H9 (cell line): Measurements from ENCODE around the gene TXNDC12. TPM values are rescaled to one million over a fixed set of nuclear protein-coding genes. Genes with fewer than 3 reads are reported as not detected.

ENCODE experiments used
- DNase-seq: peaks from one replicate; pipeline ENCODE4 v3.0.0-alpha.2; 2017
- H2AFZ ChIP-seq: one replicate; pipeline ENCODE4 v1.6.1; 2013; ENCODE audit warnings: mild to moderate bottlenecking, low read length, control low read depth, moderate library complexity
- H2AK5ac ChIP-seq: 2 replicates; pipeline ENCODE4 v1.6.1; 2013; ENCODE audit warnings: low read length, control low read depth, mixed read lengths; ENCODE audit not compliant: insufficient read length
- H2BK120ac ChIP-seq: one replicate; pipeline ENCODE4 v1.6.1; 2013; ENCODE audit warnings: low read depth, mild to moderate bottlenecking, low read length, control low read depth, inconsistent platforms; ENCODE audit not compliant: poor library complexity, severe bottlenecking
- H2BK12ac ChIP-seq: 2 replicates; pipeline ENCODE4 v1.6.1; 2013; ENCODE audit warnings: low read length, control low read depth, mixed read lengths, low read depth; ENCODE audit not compliant: insufficient read length
- H2BK15ac ChIP-seq: 2 replicates; pipeline ENCODE4 v1.6.1; 2013; ENCODE audit warnings: low read depth, low read length, control low read depth
- H2BK20ac ChIP-seq: one replicate; pipeline ENCODE4 v1.6.1; 2013; ENCODE audit warnings: low read depth, mild to moderate bottlenecking, low read length, control low read depth, inconsistent platforms; ENCODE audit not compliant: poor library complexity, severe bottlenecking
- H2BK5ac ChIP-seq: 2 replicates; pipeline ENCODE4 v1.6.1; 2013; ENCODE audit warnings: low read length, control low read depth, mixed read lengths; ENCODE audit not compliant: insufficient read length
- H3K14ac ChIP-seq: 2 replicates; pipeline ENCODE4 v1.6.1; 2013; ENCODE audit warnings: low read length, control low read depth; ENCODE audit not compliant: insufficient read depth
- H3K18ac ChIP-seq: 2 replicates; pipeline ENCODE4 v1.6.1; 2013; ENCODE audit warnings: low read depth, mild to moderate bottlenecking, mixed read lengths, low read length, control low read depth; ENCODE audit not compliant: insufficient read length
- H3K23ac ChIP-seq: 2 replicates; pipeline ENCODE4 v1.6.1; 2013; ENCODE audit warnings: low read length, control low read depth, mixed read lengths, low read depth; ENCODE audit not compliant: insufficient read length
- H3K23me2 ChIP-seq: 2 replicates; pipeline ENCODE4 v1.6.1; 2013; ENCODE audit warnings: low read depth, mild to moderate bottlenecking, mixed read lengths, low read length, control low read depth; ENCODE audit not compliant: insufficient read length, poor library complexity, severe bottlenecking
- H3K27ac ChIP-seq: 2 replicates; pipeline ENCODE4 v1.5.1; 2013; ENCODE audit warnings: low read length, control low read depth, mixed read lengths, low read depth; ENCODE audit not compliant: insufficient read length
- H3K27me3 ChIP-seq: 2 replicates; pipeline ENCODE4 v1.6.1; 2013; ENCODE audit warnings: low read length, control low read depth, inconsistent platforms; ENCODE audit not compliant: insufficient read depth
- H3K4ac ChIP-seq: 2 replicates; pipeline ENCODE4 v1.6.1; 2013; ENCODE audit warnings: low read depth, mild to moderate bottlenecking, control low read depth, inconsistent platforms, low read length, moderate library complexity
- H3K4me1 ChIP-seq: 2 replicates; pipeline ENCODE4 v1.6.1; 2013; ENCODE audit warnings: low read length, control low read depth, inconsistent platforms; ENCODE audit not compliant: insufficient read depth
- H3K4me2 ChIP-seq: 2 replicates; pipeline ENCODE4 v1.6.1; 2013; ENCODE audit warnings: low read length, control low read depth, mixed read lengths; ENCODE audit not compliant: insufficient read length, insufficient read depth
- H3K56ac ChIP-seq: 2 replicates; pipeline ENCODE4 v1.6.1; 2013; ENCODE audit warnings: low read depth, mild to moderate bottlenecking, mixed read lengths, low read length, control low read depth; ENCODE audit not compliant: insufficient read length
- H3K79me1 ChIP-seq: 2 replicates; pipeline ENCODE4 v1.6.1; 2013; ENCODE audit warnings: low read depth, mild to moderate bottlenecking, moderate library complexity, low read length, control low read depth, inconsistent platforms; ENCODE audit not compliant: insufficient read depth, poor library complexity, severe bottlenecking
- H3K79me2 ChIP-seq: 2 replicates; pipeline ENCODE4 v1.6.1; 2013; ENCODE audit warnings: low read length, control low read depth, inconsistent platforms; ENCODE audit not compliant: insufficient read depth
- H3K9ac ChIP-seq: 2 replicates; pipeline ENCODE4 v1.6.1; 2013; ENCODE audit warnings: low read length, control low read depth, mixed read lengths; ENCODE audit not compliant: insufficient read length; ENCODE audit errors: extremely low read depth
- H3K9me3 ChIP-seq: one replicate; pipeline ENCODE4 v1.6.1; 2013; ENCODE audit warnings: low read depth, low read length, inconsistent platforms; ENCODE audit not compliant: control insufficient read depth
- H3T11ph ChIP-seq: one replicate; pipeline ENCODE4 v1.6.1; 2013; ENCODE audit warnings: mild to moderate bottlenecking, low read length, control low read depth, inconsistent platforms
- H4K20me1 ChIP-seq: one replicate; pipeline ENCODE4 v1.6.1; 2013; ENCODE audit not compliant: control insufficient read depth, insufficient read length, insufficient read depth
- H4K5ac ChIP-seq: 2 replicates; pipeline ENCODE4 v1.6.1; 2013; ENCODE audit warnings: low read depth, mild to moderate bottlenecking, mixed read lengths, low read length, control low read depth; ENCODE audit not compliant: insufficient read length
- H4K8ac ChIP-seq: replicated peaks from 2 replicates; pipeline ENCODE4 v1.6.1; 2013; ENCODE audit warnings: low read length, control low read depth, mixed read lengths, low read depth; ENCODE audit not compliant: insufficient read length
- H4K91ac ChIP-seq: 2 replicates; pipeline ENCODE4 v1.6.1; 2013; ENCODE audit warnings: low read depth, mild to moderate bottlenecking, moderate library complexity, mixed read lengths, low read length, control low read depth; ENCODE audit not compliant: insufficient read length
- H3K27ac Mint-ChIP-seq, 3 experiments: 2 replicates in 2 of 3; 3 replicates in 1 of 3; pipeline ENCODE4 v1.8.0; 2020 to 2021; ENCODE audit warnings: mixed read lengths in 3 of 3, mild to moderate bottlenecking in 1 of 3, moderate library complexity in 1 of 3
- H3K27me3 Mint-ChIP-seq: 2 replicates; pipeline ENCODE4 v1.8.0; 2021; ENCODE audit warnings: low read depth, mild to moderate bottlenecking, moderate library complexity, mixed read lengths
- H3K36me3 Mint-ChIP-seq, 3 experiments: 2 replicates in 2 of 3; 3 replicates in 1 of 3; pipeline ENCODE4 v1.8.0; 2020 to 2021; ENCODE audit warnings: low read depth in 3 of 3, mixed read lengths in 3 of 3; ENCODE audit not compliant: insufficient read depth in 1 of 3
- H3K4me1 Mint-ChIP-seq, 2 experiments: 2 replicates each; pipeline ENCODE4 v1.8.0; 2020; ENCODE audit warnings: mixed read lengths in 2 of 2
- H3K4me3 Mint-ChIP-seq, 2 experiments: 2 replicates in 1 of 2; 3 replicates in 1 of 2; pipeline ENCODE4 v1.8.0; 2020 to 2021; ENCODE audit warnings: mild to moderate bottlenecking in 2 of 2, mixed read lengths in 2 of 2, moderate library complexity in 1 of 2
- H3K9me3 Mint-ChIP-seq, 2 experiments: 2 replicates in 1 of 2; 3 replicates in 1 of 2; pipeline ENCODE4 v1.8.0; 2020; ENCODE audit warnings: mild to moderate bottlenecking in 2 of 2, mixed read lengths in 2 of 2, moderate library complexity in 1 of 2
- WGBS: extraction: QIAGEN DNeasy Blood & Tissue Kit; methylation state at CpG from one replicate; pipeline ENCODE4 v1.1.7; 2013; ENCODE audit warnings: missing lambda C conversion rate, low lambda C conversion rate, mixed read lengths; ENCODE audit not compliant: insufficient read length; ENCODE audit errors: extremely low coverage; 5-methylcytosine and 5-hydroxymethylcytosine counted together
- total RNA-seq: library from RNA; stranded (reverse); gene quantifications from 2 replicates; pipeline ENCODE4 v1.2.1, GENCODE V29; 2021
- TF ChIP-seq, protein P1 (sequence below): fragments of 200-600 bp; sonication (generic); conservative IDR thresholded peaks from 3 replicates; pipeline ENCODE4 v1.8.0; 2021; ENCODE audit warnings: antibody characterized with exemption, mild to moderate bottlenecking

TXNDC12 gene
- total RNA-seq, 1 experiment from 2014 or later: 82.1 TPM

- no peak overlapping the region for H2BK20ac ChIP-seq
- H2AK5ac ChIP-seq: no peak overlapping the region
- H3K18ac ChIP-seq: no peak overlapping the region
- H3K9me3 Mint-ChIP-seq: no peaks in the 10 kb centered on the region
- H3K27me3 ChIP-seq: no peaks in the 10 kb centered on the region
- no peak overlapping the region for H3K27ac ChIP-seq
- no peak overlapping the region for H2BK15ac ChIP-seq
- H3K4ac ChIP-seq: no peak overlapping the region
- H3K14ac ChIP-seq: no peak overlapping the region
- peaks cover 0 to 7% of the 10 kb centered on the region in 2 experiments; a peak in 1 of 4 replicates for H3K4me1 Mint-ChIP-seq
- H2BK5ac ChIP-seq: no peak overlapping the region
- no CpG with 5 or more reads among the region's 4 CpGs for WGBS
- no peak overlapping the region for H3K4me2 ChIP-seq
- H3K79me1 ChIP-seq: no peaks in the 10 kb centered on the region
- no peak overlapping the region for H4K5ac ChIP-seq
- H3K4me3 Mint-ChIP-seq: no peak overlapping the region
- no peaks in the 10 kb centered on the region for H3K23me2 ChIP-seq
- H2BK12ac ChIP-seq: no peak overlapping the region
- H3K36me3 Mint-ChIP-seq: peaks cover 10 to 51% (median 38%) of the 10 kb centered on the region in 3 experiments; a peak in 6 of 7 replicates
- no peak overlapping the region for H3K27ac Mint-ChIP-seq
- TF ChIP-seq, protein P1, sequence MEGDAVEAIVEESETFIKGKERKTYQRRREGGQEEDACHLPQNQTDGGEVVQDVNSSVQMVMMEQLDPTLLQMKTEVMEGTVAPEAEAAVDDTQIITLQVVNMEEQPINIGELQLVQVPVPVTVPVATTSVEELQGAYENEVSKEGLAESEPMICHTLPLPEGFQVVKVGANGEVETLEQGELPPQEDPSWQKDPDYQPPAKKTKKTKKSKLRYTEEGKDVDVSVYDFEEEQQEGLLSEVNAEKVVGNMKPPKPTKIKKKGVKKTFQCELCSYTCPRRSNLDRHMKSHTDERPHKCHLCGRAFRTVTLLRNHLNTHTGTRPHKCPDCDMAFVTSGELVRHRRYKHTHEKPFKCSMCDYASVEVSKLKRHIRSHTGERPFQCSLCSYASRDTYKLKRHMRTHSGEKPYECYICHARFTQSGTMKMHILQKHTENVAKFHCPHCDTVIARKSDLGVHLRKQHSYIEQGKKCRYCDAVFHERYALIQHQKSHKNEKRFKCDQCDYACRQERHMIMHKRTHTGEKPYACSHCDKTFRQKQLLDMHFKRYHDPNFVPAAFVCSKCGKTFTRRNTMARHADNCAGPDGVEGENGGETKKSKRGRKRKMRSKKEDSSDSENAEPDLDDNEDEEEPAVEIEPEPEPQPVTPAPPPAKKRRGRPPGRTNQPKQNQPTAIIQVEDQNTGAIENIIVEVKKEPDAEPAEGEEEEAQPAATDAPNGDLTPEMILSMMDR: no peak
- DNase-seq: no peak
- H3T11ph ChIP-seq: no peak overlapping the region
- peaks cover 5% of the 10 kb centered on the region; the same call in 1 of the 2 replicates for H3K79me2 ChIP-seq
- no peak overlapping the region for H3K23ac ChIP-seq
- H4K20me1 ChIP-seq: no peaks in the 10 kb centered on the region
- H4K8ac ChIP-seq: no peak overlapping the region
- no peak overlapping the region for H3K56ac ChIP-seq
- H2AFZ ChIP-seq: no peak overlapping the region
- H3K9me3 ChIP-seq: no peaks in the 10 kb centered on the region
- no peak overlapping the region for H4K91ac ChIP-seq
- 0 out of 2 replicates have a peak, but pooled peaks cover 3% of the 10 kb centered on the region for H3K4me1 ChIP-seq
- no peak overlapping the region for H2BK120ac ChIP-seq
- H3K27me3 Mint-ChIP-seq: no peaks in the 10 kb centered on the region
- H3K9ac ChIP-seq: no peak overlapping the region
Measured at GRCh38 chr1:52041551-52042185, 13.3 kb downstream of the TXNDC12 start.
